HG02885 (cell line): ENCODE results near the gene COG6.

ENCODE experiments used
- ATAC-seq: cut with Tn5 transposase; IDR thresholded peaks from one replicate; pipeline ENCODE4 v1.9.1; 2021; ENCODE audit warnings: mild to moderate bottlenecking; ENCODE audit not compliant: unreplicated experiment, poor library complexity

Gene COG6

GRCh38 chr13:39766464-39767158, 111.1 kb downstream of the COG6 start:
- no peak for ATAC-seq

DNA sequence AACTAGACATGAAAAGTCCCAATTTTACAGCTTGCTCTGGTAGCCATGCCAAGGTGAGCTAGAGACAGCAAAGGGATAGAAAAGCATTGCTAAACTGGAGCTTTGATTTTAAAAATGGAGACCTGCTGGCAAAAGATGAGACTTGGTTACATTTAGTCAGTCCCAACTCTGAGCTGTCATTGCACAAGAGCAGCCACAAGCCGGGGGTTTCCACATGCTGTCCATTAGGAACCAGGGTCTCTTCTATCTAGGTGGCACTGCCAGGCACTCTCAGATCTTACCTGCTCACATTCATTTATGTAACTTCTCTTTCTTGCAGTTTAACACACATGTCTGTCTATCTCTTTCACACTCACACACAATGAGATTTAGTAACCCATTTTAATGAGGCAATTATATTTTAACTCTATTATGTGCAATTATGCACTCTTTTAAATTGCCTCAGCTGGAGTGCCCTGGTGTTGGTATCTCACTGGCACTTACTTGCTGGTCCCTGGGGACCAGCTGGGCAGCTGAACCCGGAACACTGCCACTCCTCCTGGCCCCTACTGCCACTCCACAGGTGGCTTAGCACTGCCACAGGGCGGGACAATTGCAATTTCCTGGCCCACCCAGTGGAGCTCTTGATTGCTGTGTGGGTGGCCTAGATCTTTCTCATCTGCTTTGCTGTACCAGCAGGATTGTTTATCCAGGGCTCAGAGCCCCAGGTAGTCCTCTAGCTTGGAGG, 112.5 kb downstream of the COG6 start:
- no peak for ATAC-seq

DNA sequence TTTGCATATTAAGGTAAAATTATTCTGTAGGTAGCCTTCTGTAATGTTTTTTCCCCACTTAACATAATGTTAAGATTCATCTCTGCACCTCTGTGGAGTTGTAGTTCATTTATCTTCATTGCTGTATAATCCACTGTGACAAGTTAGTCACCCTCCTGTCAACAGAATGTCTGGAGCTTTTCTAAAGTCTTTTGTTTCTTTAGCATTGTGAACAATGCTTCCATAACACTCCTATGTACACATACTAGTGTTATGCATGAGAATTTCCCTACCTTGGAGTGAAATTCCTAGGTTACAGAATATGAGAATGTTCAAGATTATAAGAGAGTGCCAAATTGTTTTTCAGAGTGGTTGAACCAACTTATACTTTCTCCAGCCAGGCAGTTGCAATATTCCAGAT, 113.5 kb downstream of the COG6 start:
- ATAC-seq = no peak

DNA sequence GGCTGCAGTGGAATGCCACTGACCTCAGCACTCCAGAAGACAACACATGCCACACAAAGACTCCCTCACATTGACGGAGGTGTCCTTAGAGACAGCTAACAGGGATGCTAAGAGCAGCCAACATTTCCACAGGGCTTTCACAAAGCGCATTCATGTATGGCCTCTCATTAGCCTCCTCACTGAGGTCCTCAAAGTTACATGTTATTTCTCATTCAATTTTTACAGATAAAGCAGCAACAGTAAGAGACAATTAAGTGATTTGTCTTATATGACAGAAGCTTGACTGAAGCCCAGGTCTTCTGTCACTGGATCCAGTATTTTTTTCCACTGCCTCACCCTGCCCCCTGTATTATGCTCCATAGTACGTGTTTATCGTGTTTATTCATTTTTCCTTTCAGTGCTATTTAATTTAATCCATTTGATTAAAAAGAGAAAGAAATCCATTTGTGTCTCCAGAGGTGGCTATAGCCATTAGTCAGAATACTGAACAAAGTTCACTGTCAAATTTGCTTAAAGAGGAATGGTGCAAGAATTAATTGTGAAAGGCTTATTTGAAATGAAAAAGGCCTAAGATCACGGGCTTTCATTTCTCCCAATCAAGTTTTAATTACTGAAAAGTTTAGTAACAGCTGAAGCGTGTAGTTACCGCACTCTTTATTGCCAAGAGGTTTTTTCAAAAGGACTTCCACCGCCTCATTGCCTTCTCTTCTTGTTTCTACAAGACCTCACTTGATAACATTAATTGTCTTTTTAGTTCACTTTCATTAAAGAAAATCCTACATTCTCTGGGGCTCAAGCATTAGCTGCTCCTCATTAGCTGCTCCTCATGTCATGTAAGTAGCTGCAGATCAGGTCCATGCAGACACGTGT, 115.0 kb downstream of the COG6 start:
- no peak for ATAC-seq

GRCh38 chr13:39773833-39774232, 118.4 kb downstream of the COG6 start:
- no peak for ATAC-seq

GRCh38 chr13:39776439-39776838, 121.0 kb downstream of the COG6 start:
- ATAC-seq = peak; percentile 66

GRCh38 chr13:39777021-39777420, 121.6 kb downstream of the COG6 start:
- ATAC-seq = no peak

- ATAC-seq = no peak
Measured at GRCh38 chr13:39777527-39778061, 122.1 kb downstream of the COG6 start.

DNA sequence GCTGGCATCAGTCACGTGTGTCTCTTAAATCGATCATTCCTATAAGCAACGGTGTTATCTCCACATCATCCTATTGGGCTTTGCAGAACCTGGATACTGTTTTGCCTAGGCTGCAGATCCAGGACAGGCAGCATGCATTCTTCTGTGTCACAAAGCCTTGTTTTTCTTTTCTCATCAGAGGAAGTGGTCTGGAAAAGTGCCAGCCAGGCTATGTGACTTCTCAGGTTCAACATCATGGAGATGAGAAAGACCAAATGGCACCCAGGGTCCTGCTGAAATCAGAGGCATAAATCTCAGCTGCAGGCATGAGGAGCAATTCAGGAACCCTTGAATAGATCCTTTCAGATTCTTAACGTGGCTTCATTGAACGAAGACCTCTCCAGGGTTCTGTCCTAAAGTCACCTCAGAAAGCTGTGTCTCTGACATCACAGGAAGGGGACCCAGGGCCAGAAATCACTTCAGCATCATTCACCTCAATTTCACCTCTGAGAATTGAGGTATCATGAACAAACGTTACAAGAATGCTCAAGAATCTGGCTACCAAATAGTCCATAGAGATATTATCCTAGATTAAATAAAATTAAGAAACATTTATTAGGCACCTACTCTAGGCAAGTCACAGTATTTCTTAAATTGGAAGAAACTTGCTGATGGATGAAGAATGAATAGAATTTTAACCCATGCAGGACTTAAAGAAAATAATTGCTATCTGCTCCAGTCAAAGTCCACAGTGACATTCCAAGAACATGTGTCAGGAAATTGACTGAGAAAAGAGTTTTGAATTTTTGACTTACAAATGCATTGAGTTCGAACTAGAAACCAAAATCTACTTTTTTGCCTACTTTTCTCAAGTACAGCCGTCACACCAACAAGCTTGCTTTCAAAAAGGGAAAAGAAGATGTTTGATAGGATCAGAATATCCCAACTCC, 124.1 kb downstream of the COG6 start:
- ATAC-seq = no peak

DNA sequence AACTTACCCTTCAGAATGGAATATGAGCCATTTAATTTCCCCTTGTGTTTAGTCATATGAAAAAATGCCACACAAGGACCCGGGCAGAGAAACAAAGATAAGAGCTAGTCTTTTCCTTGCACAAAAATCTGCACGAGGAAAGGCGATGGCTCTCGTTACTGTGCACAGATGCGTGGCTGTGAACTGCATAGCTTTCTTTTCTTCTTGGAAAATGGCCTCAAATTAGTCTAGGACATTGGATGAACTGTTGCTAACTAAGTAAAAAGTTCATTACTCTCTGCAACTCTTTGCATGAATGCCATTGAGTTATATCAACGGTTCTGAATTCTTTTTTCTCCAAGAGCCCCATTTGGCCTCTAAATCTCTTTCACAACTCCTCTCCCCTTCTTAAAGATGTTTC, 125.2 kb downstream of the COG6 start:
- no peak for ATAC-seq

DNA sequence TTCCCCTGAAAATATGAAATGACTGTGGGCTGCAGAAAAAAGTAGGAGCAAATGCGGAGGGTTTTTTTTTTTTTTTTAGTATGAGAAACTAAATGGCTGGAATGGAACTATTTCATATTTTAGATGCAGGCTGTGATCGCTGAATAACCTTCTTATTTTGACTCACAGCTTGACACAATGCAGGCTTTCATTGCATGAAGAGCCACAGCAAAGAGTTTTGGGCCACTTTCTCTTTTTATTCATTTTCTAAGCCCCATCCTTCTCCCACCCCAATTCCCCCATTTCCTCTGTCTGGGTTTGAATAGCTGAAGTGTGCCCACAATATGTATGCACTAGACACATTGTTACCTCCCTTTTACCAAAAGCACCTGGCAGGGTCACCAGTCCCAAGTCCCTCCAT, 125.9 kb downstream of the COG6 start:
- ATAC-seq = no peak

- ATAC-seq = no peak
Measured at GRCh38 chr13:39783051-39783450, 127.6 kb downstream of the COG6 start.

- no peak for ATAC-seq
Measured at GRCh38 chr13:39784347-39784746, 128.9 kb downstream of the COG6 start.

GRCh38 chr13:39786091-39786490, 130.6 kb downstream of the COG6 start:
- ATAC-seq = no peak

DNA sequence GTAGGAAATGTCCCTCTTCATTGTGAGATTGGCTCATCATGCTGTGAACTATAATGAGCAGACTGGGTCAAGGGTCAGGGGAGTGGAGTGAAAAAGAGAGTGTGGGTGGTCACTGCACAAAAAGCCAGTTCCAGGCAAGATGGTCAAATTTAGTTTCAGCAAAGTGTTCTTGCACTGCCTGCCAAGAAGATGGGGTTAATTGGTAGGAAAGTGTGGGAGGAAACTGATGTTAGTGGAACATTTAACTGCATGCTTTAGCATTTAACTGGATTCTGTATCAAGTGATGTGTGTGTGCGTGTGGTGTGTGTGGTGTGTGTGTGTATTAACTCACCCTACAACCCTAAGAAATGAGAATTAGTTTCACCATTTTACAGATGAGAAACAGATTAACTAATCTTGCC, 131.6 kb downstream of the COG6 start:
- ATAC-seq = no peak

DNA sequence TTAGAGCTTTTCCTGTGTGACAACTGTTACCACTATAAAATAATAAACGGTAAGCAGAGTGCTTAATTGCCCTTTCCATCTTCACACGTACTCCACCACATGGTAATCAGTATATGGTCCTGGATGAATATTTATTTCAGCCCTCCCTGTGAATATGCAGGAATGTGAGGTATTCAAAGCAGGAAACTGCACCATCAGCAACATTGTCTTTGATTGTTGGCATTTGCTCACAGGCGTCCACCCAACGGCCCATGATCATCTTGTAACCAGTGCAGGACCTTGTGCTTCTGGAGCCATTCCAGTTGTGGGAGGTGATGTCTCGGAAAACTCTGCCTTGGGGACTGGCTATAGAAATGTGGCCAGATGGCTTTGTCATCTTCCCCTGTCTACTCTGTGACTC, 132.6 kb downstream of the COG6 start:
- no peak for ATAC-seq

DNA sequence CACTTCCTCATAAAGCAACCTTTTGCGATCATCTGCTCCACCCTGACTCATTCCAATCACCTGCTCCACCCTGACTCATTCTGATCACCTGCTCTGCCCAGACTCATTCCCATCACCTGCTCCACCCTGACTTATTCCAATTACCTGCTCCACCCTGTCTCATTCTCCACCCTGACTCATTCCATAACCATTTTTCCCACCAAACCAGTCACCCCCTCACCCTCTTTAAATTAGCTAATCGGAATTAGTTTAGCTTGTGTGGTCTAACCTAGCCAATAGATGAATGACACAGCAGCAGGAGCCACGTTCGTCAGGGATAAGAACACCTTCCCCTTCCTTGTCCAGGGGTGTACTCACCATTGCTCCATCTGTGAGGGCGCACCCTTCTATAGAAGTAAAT, 134.0 kb downstream of the COG6 start:
- ATAC-seq = no peak
